Measurements from ENCODE around the gene PSMD11.

DNA sequence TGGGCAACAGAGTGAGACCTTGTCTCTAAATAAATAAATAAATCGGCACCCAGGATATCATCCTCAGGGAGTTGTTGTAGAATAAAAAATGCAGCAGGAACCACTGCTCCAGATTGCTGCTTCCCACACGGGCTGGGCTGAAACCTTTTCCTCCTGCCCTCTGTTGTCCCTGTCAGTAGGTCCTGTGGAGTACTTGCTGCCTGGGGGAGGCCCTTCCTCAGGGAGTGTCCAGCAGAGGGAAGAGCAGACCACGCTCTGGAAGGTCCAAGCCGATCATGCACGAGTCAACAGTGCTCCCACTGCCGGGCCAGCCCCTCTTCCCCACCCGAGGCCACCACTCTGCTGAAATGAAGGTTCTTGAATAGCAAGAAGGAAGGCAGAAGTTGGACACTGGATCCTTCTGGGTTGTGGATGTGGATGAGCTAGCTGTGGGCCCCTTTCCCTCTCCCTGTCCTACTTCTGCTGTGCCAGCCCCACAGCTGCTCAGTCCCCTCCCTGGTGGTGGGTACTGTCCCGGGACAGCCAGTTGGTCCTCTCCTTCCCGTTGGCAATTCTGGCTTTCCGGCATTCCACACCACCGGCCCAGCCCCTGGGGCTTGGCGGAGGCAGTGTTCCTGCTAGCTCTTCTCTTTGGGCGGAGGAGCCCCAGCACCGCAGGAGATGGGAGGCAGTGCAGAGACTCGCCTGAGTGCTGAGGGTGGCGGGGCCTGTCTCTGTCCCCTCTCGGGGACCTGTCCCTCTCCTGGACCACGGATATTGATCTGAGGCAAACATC lies 53.3 kb downstream of the PSMD11 start:
- TF ChIP-seq POLR2AphosphoS5 (IDR thresholded peaks at IDR 0.05; ENCODE audit: low read depth, low read length) (no peak), FOXP2 (optimal IDR thresholded peaks at IDR 0.05; ENCODE audit: borderline replicate concordance, extremely low read depth, extremely low read length, insufficient read depth) (no peak)
- TF ChIP-seq, protein P1, sequence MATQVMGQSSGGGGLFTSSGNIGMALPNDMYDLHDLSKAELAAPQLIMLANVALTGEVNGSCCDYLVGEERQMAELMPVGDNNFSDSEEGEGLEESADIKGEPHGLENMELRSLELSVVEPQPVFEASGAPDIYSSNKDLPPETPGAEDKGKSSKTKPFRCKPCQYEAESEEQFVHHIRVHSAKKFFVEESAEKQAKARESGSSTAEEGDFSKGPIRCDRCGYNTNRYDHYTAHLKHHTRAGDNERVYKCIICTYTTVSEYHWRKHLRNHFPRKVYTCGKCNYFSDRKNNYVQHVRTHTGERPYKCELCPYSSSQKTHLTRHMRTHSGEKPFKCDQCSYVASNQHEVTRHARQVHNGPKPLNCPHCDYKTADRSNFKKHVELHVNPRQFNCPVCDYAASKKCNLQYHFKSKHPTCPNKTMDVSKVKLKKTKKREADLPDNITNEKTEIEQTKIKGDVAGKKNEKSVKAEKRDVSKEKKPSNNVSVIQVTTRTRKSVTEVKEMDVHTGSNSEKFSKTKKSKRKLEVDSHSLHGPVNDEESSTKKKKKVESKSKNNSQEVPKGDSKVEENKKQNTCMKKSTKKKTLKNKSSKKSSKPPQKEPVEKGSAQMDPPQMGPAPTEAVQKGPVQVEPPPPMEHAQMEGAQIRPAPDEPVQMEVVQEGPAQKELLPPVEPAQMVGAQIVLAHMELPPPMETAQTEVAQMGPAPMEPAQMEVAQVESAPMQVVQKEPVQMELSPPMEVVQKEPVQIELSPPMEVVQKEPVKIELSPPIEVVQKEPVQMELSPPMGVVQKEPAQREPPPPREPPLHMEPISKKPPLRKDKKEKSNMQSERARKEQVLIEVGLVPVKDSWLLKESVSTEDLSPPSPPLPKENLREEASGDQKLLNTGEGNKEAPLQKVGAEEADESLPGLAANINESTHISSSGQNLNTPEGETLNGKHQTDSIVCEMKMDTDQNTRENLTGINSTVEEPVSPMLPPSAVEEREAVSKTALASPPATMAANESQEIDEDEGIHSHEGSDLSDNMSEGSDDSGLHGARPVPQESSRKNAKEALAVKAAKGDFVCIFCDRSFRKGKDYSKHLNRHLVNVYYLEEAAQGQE (IDR thresholded peaks at IDR 0.05; ENCODE audit: insufficient read depth in 1 of 2, low read depth in 2 of 2, low read length in 2 of 2): no peak

Measured in PFSK-1 (cell line).